DND-41 (cell line): ENCODE data around the gene LGI1.

ENCODE experiments used
- ATAC-seq: fragments of 200-7000 bp; cut with Tn5 transposase; 3 replicates; pipeline ENCODE4 v1.9.1; 2021; ENCODE audit warnings: low read depth; ENCODE audit not compliant: insufficient read depth
- DNase-seq: peaks from one replicate; pipeline ENCODE4 v3.0.0-alpha.2; 2020
- H2AFZ ChIP-seq: 2 replicates; pipeline ENCODE4 v1.6.0; 2012; ENCODE audit warnings: low read depth, low read length
- H3K27ac ChIP-seq: 2 replicates; pipeline ENCODE4 v1.5.1; 2012; ENCODE audit warnings: low read length, inconsistent platforms
- H3K27me3 ChIP-seq: fragments of 200-600 bp; sonication (generic); 2 replicates; pipeline ENCODE4 v1.6.0; 2012; ENCODE audit warnings: low read length, mild to moderate bottlenecking, inconsistent platforms; ENCODE audit not compliant: insufficient read depth, poor library complexity
- H3K36me3 ChIP-seq: 2 replicates; pipeline ENCODE4 v1.5.1; 2012; ENCODE audit warnings: low read length, inconsistent platforms; ENCODE audit not compliant: insufficient read depth
- H3K4me1 ChIP-seq: 2 replicates; pipeline ENCODE4 v1.5.1; 2012; ENCODE audit warnings: mild to moderate bottlenecking, low read length; ENCODE audit not compliant: insufficient read depth
- H3K4me2 ChIP-seq: 2 replicates; pipeline ENCODE4 v1.6.0; 2012; ENCODE audit warnings: mild to moderate bottlenecking, moderate library complexity, low read length, inconsistent platforms; ENCODE audit not compliant: insufficient read depth
- H3K4me3 ChIP-seq, 2 experiments: fragments of 200-600 bp in 1 of 2; shearing (Covaris generic) in 1 of 2; 2 replicates each; pipeline ENCODE4 v1.5.1; 2012 to 2016; ENCODE audit warnings: inconsistent platforms in 2 of 2, low read length in 2 of 2, mild to moderate bottlenecking in 2 of 2, low read depth in 1 of 2, moderate library complexity in 1 of 2
- H3K79me2 ChIP-seq: 2 replicates; pipeline ENCODE4 v1.6.0; 2012; ENCODE audit warnings: low read length, inconsistent platforms; ENCODE audit not compliant: insufficient read depth
- H3K9ac ChIP-seq: 2 replicates; pipeline ENCODE4 v1.6.0; 2012; ENCODE audit warnings: low read depth, mild to moderate bottlenecking, inconsistent platforms, low read length, moderate library complexity
- H3K9me3 ChIP-seq: 2 replicates; pipeline ENCODE4 v1.5.1; 2012; ENCODE audit warnings: low read length, moderate library complexity, mild to moderate bottlenecking, inconsistent platforms; ENCODE audit not compliant: insufficient read depth, severe bottlenecking
- H4K20me1 ChIP-seq: 2 replicates; pipeline ENCODE4 v1.6.0; 2012; ENCODE audit warnings: low read length; ENCODE audit not compliant: insufficient read depth
- CTCF ChIP-seq: IDR thresholded peaks from 2 replicates; pipeline ENCODE4 v1.5.1; 2012; ENCODE audit warnings: borderline replicate concordance, low read length, moderate library complexity, mild to moderate bottlenecking; ENCODE audit not compliant: poor library complexity, severe bottlenecking; ENCODE audit errors: extremely low read depth
- EZH2 ChIP-seq: IDR thresholded peaks from 3 replicates; pipeline ENCODE4 v1.6.1; 2012; ENCODE audit warnings: borderline replicate concordance, low read depth, mild to moderate bottlenecking, moderate library complexity, low read length, inconsistent platforms; ENCODE audit not compliant: severe bottlenecking

LGI1 gene

GRCh38 chr10:93741367-93741766 is 16.4 kb upstream of the LGI1 start:
- no peaks in the 10 kb centered on the region for H3K79me2 ChIP-seq
- no peaks in the 10 kb centered on the region for H3K27me3 ChIP-seq
- no peaks in the 10 kb centered on the region for H3K36me3 ChIP-seq
- H3K9me3 ChIP-seq = no peaks in the 10 kb centered on the region
- ATAC-seq = no peak
- no peak for DNase-seq
- H3K4me2 ChIP-seq = no peak overlapping the region
- no peak overlapping the region for H2AFZ ChIP-seq
- H4K20me1 ChIP-seq = no peaks in the 10 kb centered on the region
- no peaks in the 10 kb centered on the region for H3K4me1 ChIP-seq
- no peak overlapping the region for H3K27ac ChIP-seq
- H3K9ac ChIP-seq = no peak overlapping the region
- no peak overlapping the region for H3K4me3 ChIP-seq
- TF ChIP-seq CTCF (no peak), EZH2 (no peak)

GRCh38 chr10:93742633-93743349 is 14.9 kb upstream of the LGI1 start:
- Histone ChIP-seq H3K27ac (no peak overlapping the region), H3K9ac (no peak overlapping the region), H3K79me2 (no peaks in the 10 kb centered on the region), H3K36me3 (no peaks in the 10 kb centered on the region), H3K4me3 (no peak overlapping the region), H3K4me1 (no peaks in the 10 kb centered on the region), H2AFZ (no peak overlapping the region), H3K9me3 (no peaks in the 10 kb centered on the region), H3K27me3 (no peaks in the 10 kb centered on the region), H3K4me2 (no peak overlapping the region), H4K20me1 (no peaks in the 10 kb centered on the region)
- TF ChIP-seq EZH2 (no peak), CTCF (no peak)
- no peak for ATAC-seq
- DNase-seq = no peak

- no peak overlapping the region for H3K9ac ChIP-seq
- no peaks in the 10 kb centered on the region for H3K36me3 ChIP-seq
- peaks cover 8% of the 10 kb centered on the region for H3K27me3 ChIP-seq
- H3K27ac ChIP-seq = no peak overlapping the region
- H3K79me2 ChIP-seq = no peaks in the 10 kb centered on the region
- H2AFZ ChIP-seq = no peak overlapping the region
- ATAC-seq (no peak), DNase-seq (no peak)
- H3K4me1 ChIP-seq = no peaks in the 10 kb centered on the region
- no peaks in the 10 kb centered on the region for H3K9me3 ChIP-seq
- no peaks in the 10 kb centered on the region for H4K20me1 ChIP-seq
- no peak overlapping the region for H3K4me3 ChIP-seq
- no peak overlapping the region for H3K4me2 ChIP-seq
- TF ChIP-seq CTCF = peak; percentile 41
- no peak for TF ChIP-seq EZH2
Observed at GRCh38 chr10:93745408-93746065, 12.2 kb upstream of the LGI1 start.
